GM21423 (cell line): ENCODE data around the gene GNL1.
A peak's percentile ranks its signal among the peaks of the same experiment; 100 is the strongest.
"Not testable (repeated sequence)": the region's sequence is repeated elsewhere in the genome, so short reads cannot be mapped to it uniquely, and the experiment has no call there.

Source experiments
- ATAC-seq: cut with Tn5 transposase; IDR thresholded peaks from one replicate; pipeline ENCODE4 v1.9.1; 2021; ENCODE audit warnings: mild to moderate bottlenecking, moderate library complexity; ENCODE audit not compliant: unreplicated experiment

Gene GNL1

GRCh38 chr6:30556066-30556905 is at the start of gene GNL1:
GNL1 (minus strand) TSS chr6:30556489; CDS start chr6:30556203, 286 bp downstream.
- ATAC-seq = peak; percentile 71

- ATAC-seq = no peak
These were observed 47.7 kb upstream of the GNL1 start for GRCh38 chr6:30603961-30604360.

- no peak for ATAC-seq
These were observed 45.7 kb upstream of the GNL1 start for GRCh38 chr6:30601815-30602641.

- no peak for ATAC-seq
These were observed 45.1 kb upstream of the GNL1 start for GRCh38 chr6:30601436-30601814.

GRCh38 chr6:30600451-30600961 is 44.2 kb upstream of the GNL1 start:
- ATAC-seq = no peak

GRCh38 chr6:30599625-30600324 is 43.5 kb upstream of the GNL1 start:
- ATAC-seq = no peak

GRCh38 chr6:30598912-30599624 is 42.8 kb upstream of the GNL1 start:
- ATAC-seq = no peak

GRCh38 chr6:30597315-30598144 is 41.2 kb upstream of the GNL1 start:
- ATAC-seq = not testable (repeated sequence)

GRCh38 chr6:30592287-30592686 is 36.0 kb upstream of the GNL1 start:
- no peak for ATAC-seq

- no peak for ATAC-seq
These were observed 34.7 kb upstream of the GNL1 start for GRCh38 chr6:30591008-30591407.

GRCh38 chr6:30590509-30590908 is 34.2 kb upstream of the GNL1 start:
- no peak for ATAC-seq

GRCh38 chr6:30589754-30590358 is 33.6 kb upstream of the GNL1 start:
- ATAC-seq = no peak

- ATAC-seq = no peak
These were observed 27.6 kb upstream of the GNL1 start for GRCh38 chr6:30583921-30584320.

GRCh38 chr6:30578051-30578450 is 21.8 kb upstream of the GNL1 start:
- no peak for ATAC-seq

- ATAC-seq = no peak
These were observed 16.8 kb upstream of the GNL1 start for GRCh38 chr6:30573113-30573512.

GRCh38 chr6:30572148-30572547 is 15.9 kb upstream of the GNL1 start:
- ATAC-seq = no peak

GRCh38 chr6:30571762-30572082 is 15.4 kb upstream of the GNL1 start:
- no peak for ATAC-seq

GRCh38 chr6:30571075-30571761 is 14.9 kb upstream of the GNL1 start, which contains the start of gene ABCF1:
ABCF1 (plus strand) TSS chr6:30571442; CDS start chr6:30571488, 46 bp downstream.
- ATAC-seq = peak; percentile 92

GRCh38 chr6:30570740-30571074 is 14.4 kb upstream of the GNL1 start:
- peak; percentile 17 for ATAC-seq
